HG03565 (cell line): ENCODE measurements around the gene SLC16A5.
"Not testable (repeated sequence)": the region's sequence is repeated elsewhere in the genome, so short reads cannot be mapped to it uniquely, and the experiment has no call there.

Experiments used
- ATAC-seq: cut with Tn5 transposase; IDR thresholded peaks from one replicate; pipeline ENCODE4 v1.9.1; 2021; ENCODE audit warnings: mild to moderate bottlenecking, moderate library complexity; ENCODE audit not compliant: unreplicated experiment

SLC16A5 gene

GRCh38 chr17:75131278-75132017, 43.7 kb downstream of the SLC16A5 start, which contains the start of gene NT5C:
Gene NT5C, minus strand, starts transcription at chr17:75131742. Its CDS starts 35 bp downstream, at chr17:75131707.
- ATAC-seq = peak; percentile 62

DNA sequence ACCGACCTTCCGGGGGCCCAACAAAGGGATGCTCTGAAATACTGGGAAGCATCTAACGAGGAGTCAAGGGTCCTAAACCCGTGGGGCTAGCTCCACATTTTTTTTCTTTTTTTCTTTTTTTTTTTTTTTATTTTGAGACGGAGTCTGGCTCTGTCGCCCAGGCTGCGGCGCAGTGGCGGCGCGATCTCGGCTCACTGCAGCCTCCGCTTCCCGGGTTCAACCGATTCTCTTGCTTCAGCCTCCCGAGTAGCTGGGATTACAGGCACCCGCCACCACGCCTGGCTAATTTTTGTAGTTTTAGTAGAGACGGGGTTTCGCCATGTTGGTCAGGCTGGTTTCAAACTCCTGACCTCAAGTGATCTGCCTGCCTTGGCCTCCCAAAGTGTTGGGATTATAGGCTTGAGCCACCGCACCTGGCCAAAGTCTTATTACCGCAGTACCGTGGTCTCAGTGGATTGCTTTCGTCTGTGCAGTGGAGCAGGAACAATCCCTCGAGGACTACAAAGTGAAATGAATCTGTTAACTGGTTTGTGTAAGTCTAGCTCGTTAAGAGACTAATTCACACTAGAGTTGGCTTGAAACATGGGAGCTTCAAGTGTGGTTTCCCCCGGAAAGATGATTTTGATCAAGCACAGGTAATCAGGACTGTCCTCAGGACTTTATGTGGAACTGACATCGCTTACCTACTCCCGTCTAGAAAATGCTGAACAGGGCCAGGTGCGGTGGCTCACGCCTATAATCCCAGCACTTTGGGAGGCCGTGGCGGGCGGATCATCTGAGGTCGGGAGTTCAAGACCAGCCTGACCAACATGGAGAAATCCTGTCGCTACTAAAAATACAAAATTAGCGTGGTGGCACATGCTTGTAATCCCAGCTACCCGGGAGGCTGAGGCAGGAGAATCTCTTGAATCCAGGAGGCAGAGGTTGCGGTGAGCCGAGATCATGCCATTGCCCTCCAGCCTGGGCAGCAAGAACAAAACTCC, 44.6 kb downstream of the SLC16A5 start:
- ATAC-seq = not testable (repeated sequence)

DNA sequence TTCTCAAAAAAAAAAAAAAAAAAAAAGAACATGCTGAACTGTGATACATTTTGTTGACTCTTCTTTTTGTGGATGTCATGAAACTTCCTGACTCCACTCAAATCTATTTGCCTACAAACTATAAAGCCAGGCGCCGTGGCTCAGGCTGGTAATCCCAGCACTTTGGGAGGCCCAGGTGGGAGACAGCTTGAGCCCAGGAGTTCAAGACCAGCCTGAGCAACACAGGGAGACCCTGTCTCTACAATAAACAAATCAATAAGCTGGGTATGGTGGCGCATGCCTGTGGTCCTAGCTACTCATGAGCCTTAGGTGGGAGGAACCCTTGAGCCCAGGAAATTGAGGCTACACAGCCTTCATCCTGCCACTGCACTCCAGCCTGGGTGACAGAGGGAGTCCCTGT, 45.2 kb downstream of the SLC16A5 start:
- ATAC-seq = no peak

DNA sequence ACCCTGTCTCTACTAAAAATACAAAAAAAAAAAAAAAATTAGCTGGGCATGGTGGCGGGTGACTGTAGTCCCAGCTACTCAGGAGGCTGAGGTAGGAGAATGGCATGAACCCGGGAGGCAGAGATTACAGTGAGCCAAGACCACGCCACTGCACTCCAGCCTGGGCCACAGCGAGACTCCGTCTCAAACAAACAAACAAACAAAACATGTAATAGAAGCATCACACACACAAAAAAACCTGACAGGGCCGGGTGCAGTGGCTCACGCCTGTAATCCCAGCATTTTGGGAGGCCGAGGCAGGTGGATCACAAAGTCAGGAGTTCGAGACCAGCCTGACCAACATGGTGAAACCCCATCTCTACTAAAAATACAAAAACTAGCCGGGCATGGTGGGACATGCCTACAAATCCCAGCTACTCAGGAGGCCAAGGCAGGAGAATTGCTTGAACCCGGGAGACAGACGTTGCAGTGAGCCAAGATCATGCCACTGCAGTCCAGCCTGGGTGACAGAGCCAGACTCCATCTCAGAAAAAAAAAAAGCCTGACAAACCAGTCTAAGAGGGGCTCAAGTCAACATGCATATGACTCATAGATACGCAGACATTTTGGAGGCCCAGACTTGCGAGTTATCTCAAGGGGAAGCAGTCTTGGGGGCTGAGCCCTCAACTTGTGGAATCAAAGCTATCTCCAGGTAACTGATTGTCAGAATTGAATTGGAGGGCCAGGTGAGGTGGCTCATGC, 46.0 kb downstream of the SLC16A5 start:
- not testable (repeated sequence) for ATAC-seq

- no peak for ATAC-seq
Observed at GRCh38 chr17:75135452-75135851, 47.7 kb downstream of the SLC16A5 start.

DNA sequence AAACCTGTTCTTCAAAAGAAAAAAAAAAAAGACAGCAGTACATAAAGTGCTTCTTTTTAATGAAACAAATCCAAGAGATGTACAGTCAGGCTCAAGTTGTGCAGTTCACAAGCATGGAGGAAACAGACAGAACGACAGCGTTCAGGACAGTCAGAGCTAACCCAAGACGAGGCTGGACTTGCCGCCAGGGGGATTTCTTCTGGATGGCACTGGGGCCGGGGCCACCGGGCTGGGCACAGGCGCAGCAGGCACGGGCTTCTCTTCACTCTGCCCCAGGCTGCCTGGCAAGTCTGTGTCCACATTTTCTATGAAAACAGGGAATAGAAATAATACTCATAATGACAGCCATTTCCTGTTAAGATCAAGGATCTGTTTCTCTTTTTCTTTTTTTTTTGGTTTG, 48.2 kb downstream of the SLC16A5 start:
- no peak for ATAC-seq

- ATAC-seq = not testable (repeated sequence)
Observed at GRCh38 chr17:75137762-75138161, 50.0 kb downstream of the SLC16A5 start.

- ATAC-seq = no peak
Observed at GRCh38 chr17:75138519-75138918, 50.8 kb downstream of the SLC16A5 start.

DNA sequence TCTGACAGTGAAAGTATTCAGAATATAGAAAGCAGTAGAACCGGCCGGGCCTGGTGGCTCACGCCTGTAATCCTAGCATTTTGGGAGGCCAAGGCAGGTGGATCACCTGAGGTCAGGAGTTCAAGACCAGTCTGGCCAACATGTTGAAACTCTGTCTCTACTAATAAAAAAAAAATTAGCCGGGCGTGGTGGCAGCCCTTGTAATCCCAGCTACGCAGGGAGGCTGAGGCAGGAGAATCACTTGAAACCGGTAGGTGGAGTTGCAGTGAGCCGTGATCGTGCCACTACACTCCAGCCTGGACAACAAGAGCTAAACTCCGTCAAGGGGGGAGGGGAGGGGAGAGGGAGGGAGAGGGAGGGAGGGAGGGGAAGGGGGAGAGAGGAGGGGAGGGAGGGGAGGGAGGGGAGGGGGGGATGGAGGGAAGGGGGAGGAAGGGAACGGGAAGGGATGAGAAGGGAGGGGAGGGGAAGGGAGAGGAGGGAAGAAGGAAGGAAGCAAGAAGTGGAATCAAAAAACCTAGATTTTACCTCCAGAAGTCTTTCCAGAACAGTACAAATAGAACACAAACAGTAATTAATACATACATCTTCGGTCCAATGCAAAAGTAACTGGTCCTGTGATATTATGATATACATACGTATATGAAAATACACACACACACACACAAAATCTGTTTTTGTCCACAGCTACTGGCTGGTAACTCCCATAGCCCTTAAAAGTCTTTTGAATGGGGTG, 54.6 kb downstream of the SLC16A5 start:
- no peak for ATAC-seq

DNA sequence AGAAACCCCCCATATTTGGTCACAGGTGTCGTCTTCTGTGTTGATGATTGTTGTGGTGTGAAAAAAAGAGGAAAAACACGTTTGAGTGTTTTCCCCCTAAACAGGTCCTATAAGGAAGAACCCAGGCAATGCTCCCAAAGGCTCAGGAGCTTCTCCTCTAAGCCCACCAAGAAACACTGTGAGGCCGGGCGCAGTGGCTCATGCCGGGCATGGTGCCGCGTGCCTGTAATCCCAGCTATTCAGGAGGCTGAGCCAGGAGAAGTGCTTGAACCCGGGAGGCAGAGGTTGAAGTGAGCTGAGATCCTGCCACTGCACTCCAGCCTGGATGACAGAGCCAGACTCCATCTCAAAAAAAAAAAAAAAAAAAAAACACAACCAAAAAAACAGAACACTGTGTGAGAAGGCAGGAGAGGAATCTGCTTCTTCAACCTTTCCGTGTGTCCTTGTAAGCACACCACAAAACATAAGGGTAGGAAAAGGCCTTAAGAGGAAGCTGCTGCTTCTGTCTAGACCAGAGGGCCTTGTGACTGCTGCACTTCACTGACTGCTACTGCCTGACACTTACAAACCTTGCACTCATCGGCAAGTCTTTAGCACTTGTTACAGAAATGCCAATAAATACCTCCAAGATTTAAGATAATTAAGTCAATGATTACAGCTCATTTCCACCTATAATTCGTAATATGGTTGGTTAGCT, 57.2 kb downstream of the SLC16A5 start:
- no peak for ATAC-seq

DNA sequence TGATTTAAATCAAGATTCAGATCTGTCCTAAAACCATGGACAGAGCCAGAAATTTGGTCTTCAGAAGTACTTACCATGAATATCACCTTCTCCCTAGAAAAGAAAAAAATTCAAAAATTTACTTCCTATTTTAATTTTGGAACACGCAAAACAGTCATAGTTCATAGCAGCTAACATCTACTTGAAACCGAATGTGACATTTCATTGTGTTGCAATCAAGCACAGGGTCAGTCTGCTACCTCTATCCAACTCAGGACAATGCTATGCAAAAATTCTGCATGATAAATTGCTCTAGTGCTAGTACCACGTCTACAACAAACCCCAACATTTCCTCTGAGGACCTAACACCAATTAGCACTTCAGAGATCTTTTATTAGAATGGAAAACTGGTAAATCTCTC, 58.8 kb downstream of the SLC16A5 start:
- no peak for ATAC-seq

GRCh38 chr17:75147878-75148546, 60.3 kb downstream of the SLC16A5 start:
- no peak for ATAC-seq

DNA sequence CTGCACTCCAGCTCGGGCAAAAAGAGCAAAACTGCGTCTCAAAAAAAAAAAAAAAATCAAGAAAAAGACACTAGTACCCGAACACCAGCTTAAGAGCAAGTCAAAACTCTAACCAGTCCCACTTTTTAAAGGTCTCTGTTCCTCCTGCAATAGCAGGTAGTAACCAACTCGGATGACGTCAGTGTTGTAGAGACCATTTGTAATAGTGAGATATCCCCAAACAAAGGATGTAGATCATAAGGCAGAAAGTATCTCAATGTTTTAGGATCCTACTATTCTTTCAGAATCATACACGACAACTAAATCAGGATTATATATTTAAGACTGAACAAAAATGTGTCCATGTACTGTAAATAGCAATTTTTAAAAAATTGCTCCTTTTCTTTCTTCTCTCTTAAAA, 64.2 kb downstream of the SLC16A5 start:
- no peak for ATAC-seq

- ATAC-seq = no peak
Observed at GRCh38 chr17:75152523-75152921, 64.8 kb downstream of the SLC16A5 start.

GRCh38 chr17:75152922-75153779, 65.4 kb downstream of the SLC16A5 start:
- no peak for ATAC-seq

GRCh38 chr17:75153780-75154194, 66.0 kb downstream of the SLC16A5 start:
- ATAC-seq = peak; percentile 15

DNA sequence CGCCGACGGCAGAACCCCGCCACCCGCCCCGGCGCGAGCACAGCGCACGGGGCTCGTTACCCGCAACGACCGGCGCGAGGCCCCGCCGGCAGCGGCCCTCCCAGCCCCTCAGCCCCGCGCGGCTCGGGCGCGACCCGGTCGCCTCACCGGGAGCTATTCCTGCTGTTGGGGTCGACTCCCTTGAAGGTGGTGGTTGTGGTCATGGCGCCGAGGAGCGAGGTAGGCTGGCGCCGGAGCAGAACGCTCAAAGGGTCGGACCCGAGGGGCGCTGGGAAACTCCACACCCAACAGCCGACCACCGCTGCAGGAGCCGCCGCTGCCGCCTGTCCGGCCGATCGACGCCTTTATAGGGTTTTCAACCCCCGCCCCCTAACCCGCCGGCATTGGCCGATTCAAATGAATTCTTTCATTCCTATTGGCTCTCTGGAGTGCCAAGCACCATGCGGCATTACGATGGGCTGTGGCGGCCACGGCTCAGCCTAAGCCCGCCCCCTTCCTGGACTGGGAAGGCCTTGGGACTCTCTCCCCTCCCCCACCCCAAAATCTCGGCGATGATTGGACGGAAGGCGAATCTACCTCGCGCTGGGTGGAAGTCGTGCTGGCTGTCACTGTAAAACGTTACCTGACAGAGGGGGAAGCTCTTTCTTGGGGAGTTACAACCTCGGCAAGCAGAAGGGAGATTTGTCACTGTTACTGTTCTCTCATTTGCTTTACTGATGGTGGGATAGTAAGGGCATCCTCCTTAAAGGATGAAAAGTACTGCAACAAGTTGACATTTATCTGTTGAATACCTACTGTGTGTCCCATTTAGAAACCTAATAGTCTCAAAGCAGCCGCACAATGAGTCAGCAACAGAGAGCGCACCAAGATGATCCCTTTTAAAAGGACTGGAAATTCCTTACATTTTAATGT, 66.7 kb downstream of the SLC16A5 start, which contains the start of gene JPT1:
TSS of gene JPT1 (minus strand) at position 318 of the 912 bp plus-strand sequence. CDS start at position 203, 115 bp downstream.
- peak; percentile 90 for ATAC-seq
